Stimulated activated naive CD8-positive, alpha-beta T cell treated with anti-CD3 and anti-CD28 coated beads, Interleukin-15, Interleukin-2, amounts not matched to agents 100 U/mL and 50 U/mL, for 24 hours (primary cell): Measurements from ENCODE around the gene CNOT6.
A peak's percentile ranks its signal among the peaks of the same experiment; 100 is the strongest.
"Not testable (repeated sequence)": the region's sequence is repeated elsewhere in the genome, so short reads cannot be mapped to it uniquely, and the experiment has no call there.

Experiments used
- ATAC-seq: fragments of 150-1000 bp; cut with Tn5 transposase; one replicate; pipeline ENCODE4 v1.10.0; 2021
- DNase-seq: peaks from one replicate; pipeline ENCODE4 v3.0.0; 2021

The CNOT6 gene

GRCh38 chr5:180470966-180471582, 23.1 kb upstream of the CNOT6 start:
- ATAC-seq, result peak; percentile 72
- peak; percentile 61 for DNase-seq

GRCh38 chr5:180471866-180472265, 22.3 kb upstream of the CNOT6 start:
- DNase-seq (no peak), ATAC-seq (no peak)

- ATAC-seq, result no peak
- DNase-seq, result no peak
Observed at GRCh38 chr5:180472269-180472668, 21.9 kb upstream of the CNOT6 start.

- not testable (repeated sequence) for ATAC-seq, DNase-seq
Observed at GRCh38 chr5:180473386-180473785, 20.8 kb upstream of the CNOT6 start.

- DNase-seq (no peak), ATAC-seq (no peak)
Observed at GRCh38 chr5:180474569-180474968, 19.6 kb upstream of the CNOT6 start.

- ATAC-seq, DNase-seq: not testable (repeated sequence)
Observed at GRCh38 chr5:180475969-180476524, 18.1 kb upstream of the CNOT6 start.

GRCh38 chr5:180484813-180485212, 9.4 kb upstream of the CNOT6 start:
- ATAC-seq (no peak), DNase-seq (no peak)

- no peak for ATAC-seq
- no peak for DNase-seq
Observed at GRCh38 chr5:180486636-180487149, 7.5 kb upstream of the CNOT6 start.

- DNase-seq (no peak), ATAC-seq (no peak)
Observed at GRCh38 chr5:180487556-180487955, 6.6 kb upstream of the CNOT6 start.

GRCh38 chr5:180491496-180491895, 2.7 kb upstream of the CNOT6 start:
- DNase-seq (no peak), ATAC-seq (no peak)

- ATAC-seq, result no peak
- no peak for DNase-seq
Observed at GRCh38 chr5:180492226-180492903, 1.8 kb upstream of the CNOT6 start.

- ATAC-seq, result peak; percentile 22
- DNase-seq, result peak; percentile 62
Observed at GRCh38 chr5:180494510-180495181, 467 bp downstream of the CNOT6 start.

- no peak for ATAC-seq
Observed at GRCh38 chr5:180495292-180495691, 1.1 kb downstream of the CNOT6 start.

GRCh38 chr5:180495991-180496741, 2.0 kb downstream of the CNOT6 start:
- ATAC-seq (no peak), DNase-seq (no peak)

More at GRCh38 chr5:180495292-180495691, 1.1 kb downstream of the CNOT6 start:
- no peak for DNase-seq

GRCh38 chr5:180496806-180497205, 2.6 kb downstream of the CNOT6 start:
- not testable (repeated sequence) for DNase-seq, ATAC-seq

- not testable (repeated sequence) for DNase-seq, ATAC-seq
Observed at GRCh38 chr5:180497865-180498264, 3.7 kb downstream of the CNOT6 start.

- ATAC-seq (no peak), DNase-seq (no peak)
Observed at GRCh38 chr5:180498378-180498777, 4.2 kb downstream of the CNOT6 start.

- no peak for ATAC-seq
- DNase-seq, result no peak
Observed at GRCh38 chr5:180499684-180500083, 5.5 kb downstream of the CNOT6 start.

GRCh38 chr5:180500300-180500699, 6.1 kb downstream of the CNOT6 start:
- not testable (repeated sequence) for DNase-seq, ATAC-seq

- DNase-seq (no peak), ATAC-seq (no peak)
Observed at GRCh38 chr5:180507661-180508060, 13.5 kb downstream of the CNOT6 start.

- no peak for ATAC-seq
- no peak for DNase-seq
Observed at GRCh38 chr5:180515294-180515693, 21.1 kb downstream of the CNOT6 start.

- ATAC-seq, DNase-seq: not testable (repeated sequence)
Observed at GRCh38 chr5:180515974-180516373, 21.8 kb downstream of the CNOT6 start.
